Activated T-helper 2 cell treated with anti-CD3 and anti-CD28 coated beads, Interferon-gamma antibody, Interleukin-2, Interleukin-4, amounts not matched to agents 10 μg/mL and 5 μg/mL and 100 μg/mL, durations not matched to agents 14 hours and 24 hours and 36 hours (primary cell): ENCODE results near the gene USP24. TPM values are rescaled to one million over a fixed set of nuclear protein-coding genes. Genes with fewer than 3 reads are reported as not detected.

Experiments
- DNase-seq: peaks from one replicate; pipeline ENCODE4 v3.0.0; 2021; ENCODE audit warnings: low spot score
- H3K27ac Mint-ChIP-seq: one replicate; pipeline ENCODE4 v1.8.0; 2021; ENCODE audit warnings: mixed read lengths
- H3K27me3 Mint-ChIP-seq: one replicate; pipeline ENCODE4 v1.8.0; 2021; ENCODE audit warnings: low read depth, mixed read lengths
- H3K36me3 Mint-ChIP-seq: one replicate; pipeline ENCODE4 v1.8.0; 2021; ENCODE audit warnings: low read depth, mixed read lengths
- H3K4me1 Mint-ChIP-seq: one replicate; pipeline ENCODE4 v1.8.0; 2021; ENCODE audit warnings: low read depth, mixed read lengths
- H3K4me3 Mint-ChIP-seq: one replicate; pipeline ENCODE4 v1.8.0; 2021; ENCODE audit warnings: low read depth, mild to moderate bottlenecking, moderate library complexity, mixed read lengths
- H3K9me3 Mint-ChIP-seq: one replicate; pipeline ENCODE4 v1.8.0; 2021; ENCODE audit warnings: mixed read lengths
- intact Hi-C: fragments of 100-400 bp; cut with micrococcal nuclease; formaldehyde crosslinking; loops from one replicate; pipeline ENCODE4 v1.15.1; 2023
- total RNA-seq: library from RNA; stranded (reverse); gene quantifications from 2 replicates; pipeline ENCODE4 v1.2.3, GENCODE V29; 2022

The USP24 gene
- total RNA-seq, 1 donor from 2014 or later = 42.6 TPM

DNA sequence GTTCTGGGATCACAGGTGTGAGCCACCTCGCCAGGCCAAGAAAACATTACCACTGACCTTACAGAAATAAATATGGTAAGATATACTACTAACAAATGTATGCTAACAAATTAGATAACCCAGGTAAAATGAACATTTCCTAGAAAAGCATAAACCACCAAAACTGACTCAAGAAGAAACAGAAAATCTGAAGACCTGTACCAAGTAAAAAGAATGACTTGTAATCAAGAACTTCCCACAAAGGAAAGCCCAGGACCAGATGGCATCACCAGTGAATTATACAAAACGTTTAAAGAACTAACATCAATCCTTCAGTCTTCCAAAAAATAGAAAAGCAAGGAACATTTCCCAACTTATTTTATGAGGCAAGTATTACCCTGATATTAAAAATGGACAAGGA, 29.3 kb downstream of the USP24 start:
- no peak overlapping the region for H3K4me3 Mint-ChIP-seq
- no peaks in the 10 kb centered on the region for H3K27me3 Mint-ChIP-seq
- intact Hi-C loops = no loop called here
- peaks cover 45% of the 10 kb centered on the region for H3K9me3 Mint-ChIP-seq
- peaks cover 27% of the 10 kb centered on the region for H3K4me1 Mint-ChIP-seq
- peak overlapping the region; percentile 21 for H3K27ac Mint-ChIP-seq
- no peak for DNase-seq
- peaks cover 63% of the 10 kb centered on the region for H3K36me3 Mint-ChIP-seq

DNA sequence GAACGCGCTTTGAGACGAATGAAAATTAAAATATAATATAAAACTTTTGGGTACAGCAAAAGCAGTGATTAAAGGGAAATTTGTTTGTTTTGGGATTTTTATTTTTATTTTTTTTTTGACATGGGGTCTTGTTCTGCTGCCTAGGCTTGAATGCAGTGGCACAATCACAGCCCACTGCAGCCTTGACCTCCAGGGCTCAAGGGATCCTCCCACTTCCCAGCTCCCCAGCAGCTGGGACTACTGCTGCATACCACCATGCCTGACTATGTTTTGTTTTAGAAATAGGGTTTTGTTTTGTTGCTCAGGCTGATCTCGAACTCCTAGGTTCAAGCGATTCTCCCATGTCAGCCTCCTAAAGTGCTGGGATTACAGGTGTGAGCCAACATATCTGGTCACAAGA, 30.3 kb downstream of the USP24 start:
- intact Hi-C loops = no loop called here
- no peak overlapping the region for H3K4me3 Mint-ChIP-seq
- peaks cover 35% of the 10 kb centered on the region for H3K4me1 Mint-ChIP-seq
- H3K27ac Mint-ChIP-seq = no peak overlapping the region
- H3K27me3 Mint-ChIP-seq = no peaks in the 10 kb centered on the region
- no peak for DNase-seq
- H3K36me3 Mint-ChIP-seq = peaks cover 63% of the 10 kb centered on the region
- H3K9me3 Mint-ChIP-seq = peaks cover 45% of the 10 kb centered on the region

GRCh38 chr1:55181666-55182065, 33.5 kb downstream of the USP24 start:
- peaks cover 62% of the 10 kb centered on the region for H3K36me3 Mint-ChIP-seq
- H3K27me3 Mint-ChIP-seq = no peaks in the 10 kb centered on the region
- peaks cover 30% of the 10 kb centered on the region for H3K4me1 Mint-ChIP-seq
- DNase-seq = no peak
- no peak overlapping the region for H3K4me3 Mint-ChIP-seq
- peaks cover 35% of the 10 kb centered on the region for H3K9me3 Mint-ChIP-seq
- H3K27ac Mint-ChIP-seq = no peak overlapping the region
- intact Hi-C loops = no loop called here

DNA sequence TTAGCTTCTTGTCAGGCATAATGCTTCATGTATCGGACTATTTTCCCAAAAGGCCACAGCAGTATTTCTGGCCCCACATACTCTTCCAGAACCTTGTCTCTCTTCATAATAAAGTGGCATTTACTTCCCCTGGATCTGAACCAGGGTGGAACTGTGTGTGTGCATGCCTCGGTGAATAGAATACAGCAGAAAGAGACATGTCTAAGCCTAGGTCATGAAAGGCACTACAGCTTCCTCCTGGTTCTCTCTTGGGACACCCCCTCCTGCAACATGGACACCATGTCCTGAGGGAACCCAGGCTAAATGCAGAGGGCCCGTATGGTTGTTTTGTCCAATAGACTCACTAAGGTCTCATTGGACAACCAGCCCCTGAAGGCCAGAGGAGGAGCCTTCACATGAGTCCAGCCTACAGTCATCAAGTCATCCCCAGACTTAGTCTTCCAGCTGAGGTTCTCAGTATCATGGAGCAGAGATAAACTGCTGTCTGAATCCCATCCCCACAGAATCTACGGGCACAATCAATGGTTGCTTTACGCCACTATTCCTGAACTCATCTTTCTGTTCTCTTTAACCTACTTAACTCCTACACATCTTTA, 35.0 kb downstream of the USP24 start:
- Mint-ChIP-seq H3K9me3 (peaks cover 21% of the 10 kb centered on the region), H3K27ac (no peak overlapping the region), H3K27me3 (no peaks in the 10 kb centered on the region), H3K4me1 (peaks cover 20% of the 10 kb centered on the region), H3K4me3 (no peak overlapping the region), H3K36me3 (peaks cover 51% of the 10 kb centered on the region)
- DNase-seq = no peak
- intact Hi-C loops = no loop called here

DNA sequence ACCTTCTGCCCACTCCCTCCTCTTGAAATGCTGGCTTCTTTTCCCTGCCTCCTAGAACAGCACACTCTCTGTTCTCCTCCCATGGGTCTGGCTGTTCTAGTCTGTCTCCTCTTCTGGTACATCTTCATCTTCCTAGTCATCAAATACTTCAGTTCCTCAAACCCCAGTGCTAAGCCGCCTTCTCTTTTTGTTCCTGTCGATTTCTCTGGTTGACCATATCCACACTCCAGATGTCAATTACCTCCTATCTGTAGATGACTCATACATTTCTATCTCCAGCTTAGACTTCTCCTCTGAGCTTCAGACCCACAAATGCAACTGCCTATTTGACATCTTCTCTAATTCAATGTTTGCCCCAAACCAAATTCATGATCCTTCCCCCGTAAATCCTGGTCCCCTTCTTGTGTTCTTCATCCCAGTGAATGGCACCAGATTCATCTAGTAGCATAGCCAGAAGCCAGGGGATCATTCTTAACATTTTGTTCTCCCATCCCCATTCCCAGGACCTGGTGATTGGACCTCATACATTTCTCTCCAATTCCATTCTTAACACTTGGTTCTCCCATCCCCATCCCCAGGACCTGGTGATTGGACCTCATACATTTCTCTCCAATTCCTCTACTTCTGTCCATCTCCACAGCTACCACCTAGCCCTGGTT, 35.9 kb downstream of the USP24 start:
- H3K36me3 Mint-ChIP-seq = peaks cover 43% of the 10 kb centered on the region
- no peak for DNase-seq
- peaks cover 20% of the 10 kb centered on the region for H3K4me1 Mint-ChIP-seq
- H3K27me3 Mint-ChIP-seq = no peaks in the 10 kb centered on the region
- H3K27ac Mint-ChIP-seq = no peak overlapping the region
- no peak overlapping the region for H3K4me3 Mint-ChIP-seq
- peaks cover 13% of the 10 kb centered on the region for H3K9me3 Mint-ChIP-seq
- intact Hi-C loops = no loop called here

DNA sequence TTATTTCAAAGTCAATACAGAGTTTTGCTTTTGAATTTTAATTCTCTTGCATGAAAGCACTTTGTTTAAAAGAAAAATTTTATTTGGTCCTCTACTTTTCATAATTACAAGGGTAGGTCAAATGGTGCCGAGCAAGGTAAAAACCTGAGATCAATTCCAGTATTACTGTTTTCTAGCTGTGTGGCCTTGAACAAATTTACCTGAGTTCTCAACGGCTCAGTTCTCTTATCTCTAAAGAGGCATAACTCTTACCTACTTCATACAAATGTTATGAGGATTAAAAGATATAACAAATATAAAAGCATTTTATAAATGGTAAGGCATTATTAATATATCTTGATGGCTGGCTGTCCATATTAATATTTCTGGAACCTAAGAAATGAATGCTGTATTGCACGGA, 42.5 kb downstream of the USP24 start:
- DNase-seq = no peak
- peaks cover 47% of the 10 kb centered on the region for H3K36me3 Mint-ChIP-seq
- no peak overlapping the region for H3K4me3 Mint-ChIP-seq
- H3K27ac Mint-ChIP-seq = no peak overlapping the region
- intact Hi-C loops = no loop called here
- no peaks in the 10 kb centered on the region for H3K9me3 Mint-ChIP-seq
- no peaks in the 10 kb centered on the region for H3K27me3 Mint-ChIP-seq
- H3K4me1 Mint-ChIP-seq = peaks cover 12% of the 10 kb centered on the region

DNA sequence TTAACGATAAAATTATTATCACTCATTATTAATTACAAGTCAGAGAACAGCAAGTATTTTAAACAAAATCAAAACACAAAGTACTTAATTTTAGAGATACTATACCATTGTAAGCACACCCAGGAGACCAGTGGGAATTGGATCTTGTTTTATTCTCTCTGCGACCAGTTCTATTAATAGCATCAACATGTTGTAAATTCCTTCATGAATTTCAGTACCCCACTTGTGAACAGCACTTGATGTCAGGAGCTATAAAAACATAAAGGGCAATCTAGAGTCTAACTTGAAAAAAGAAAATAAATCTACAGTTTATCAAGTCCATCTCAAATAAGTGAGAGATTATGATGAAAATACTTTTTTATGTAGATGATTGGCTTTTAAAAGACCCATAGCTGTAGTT, 42.9 kb downstream of the USP24 start:
- Mint-ChIP-seq H3K36me3 (peaks cover 51% of the 10 kb centered on the region), H3K27me3 (no peaks in the 10 kb centered on the region), H3K27ac (no peak overlapping the region), H3K4me1 (peaks cover 13% of the 10 kb centered on the region), H3K4me3 (no peak overlapping the region), H3K9me3 (no peaks in the 10 kb centered on the region)
- intact Hi-C loops = no loop called here
- DNase-seq = no peak

- no peaks in the 10 kb centered on the region for H3K9me3 Mint-ChIP-seq
- no peak overlapping the region for H3K27ac Mint-ChIP-seq
These were observed 43.5 kb downstream of the USP24 start for GRCh38 chr1:55171694-55172093.

GRCh38 chr1:55170426-55170825, 44.7 kb downstream of the USP24 start:
- H3K4me1 Mint-ChIP-seq = peaks cover 13% of the 10 kb centered on the region
- no peaks in the 10 kb centered on the region for H3K27me3 Mint-ChIP-seq
- peaks cover 53% of the 10 kb centered on the region for H3K36me3 Mint-ChIP-seq
- DNase-seq = no peak
- no peaks in the 10 kb centered on the region for H3K9me3 Mint-ChIP-seq
- no peak overlapping the region for H3K4me3 Mint-ChIP-seq
- intact Hi-C loops = no loop called here
- H3K27ac Mint-ChIP-seq = no peak overlapping the region

More at GRCh38 chr1:55171694-55172093, 43.5 kb downstream of the USP24 start:
- Mint-ChIP-seq H3K4me1 (peaks cover 13% of the 10 kb centered on the region), H3K27me3 (no peaks in the 10 kb centered on the region), H3K36me3 (peaks cover 52% of the 10 kb centered on the region), H3K4me3 (no peak overlapping the region)
- intact Hi-C loops = no loop called here
- no peak for DNase-seq

DNA sequence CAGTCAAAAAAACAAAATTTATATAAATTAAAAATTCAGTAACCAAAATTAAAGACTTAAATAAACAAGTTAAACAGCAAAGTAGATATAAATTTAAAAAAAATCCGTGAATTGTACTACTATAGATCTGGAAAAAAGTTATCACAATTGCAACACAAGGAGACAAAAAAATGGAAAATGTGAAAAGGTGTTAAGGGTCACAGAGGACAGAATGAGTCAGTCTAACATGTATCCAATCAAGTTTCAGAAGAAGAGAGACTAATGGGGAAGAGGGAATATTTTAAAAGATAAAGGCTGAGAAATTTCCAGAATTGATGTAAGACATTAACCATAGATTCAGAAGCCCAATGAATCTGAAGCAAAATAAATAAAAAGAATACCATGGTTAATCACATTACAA, 46.0 kb downstream of the USP24 start:
- Mint-ChIP-seq H3K27me3 (no peaks in the 10 kb centered on the region), H3K9me3 (no peaks in the 10 kb centered on the region), H3K4me3 (no peak overlapping the region), H3K27ac (peak overlapping the region; percentile 10), H3K36me3 (peaks cover 66% of the 10 kb centered on the region), H3K4me1 (peaks cover 23% of the 10 kb centered on the region)
- intact Hi-C loops = loop anchor here (5.0 kb wide), 1 partner anchor 43 kb away; no protein-coding TSS in a partner anchor
- no peak for DNase-seq

DNA sequence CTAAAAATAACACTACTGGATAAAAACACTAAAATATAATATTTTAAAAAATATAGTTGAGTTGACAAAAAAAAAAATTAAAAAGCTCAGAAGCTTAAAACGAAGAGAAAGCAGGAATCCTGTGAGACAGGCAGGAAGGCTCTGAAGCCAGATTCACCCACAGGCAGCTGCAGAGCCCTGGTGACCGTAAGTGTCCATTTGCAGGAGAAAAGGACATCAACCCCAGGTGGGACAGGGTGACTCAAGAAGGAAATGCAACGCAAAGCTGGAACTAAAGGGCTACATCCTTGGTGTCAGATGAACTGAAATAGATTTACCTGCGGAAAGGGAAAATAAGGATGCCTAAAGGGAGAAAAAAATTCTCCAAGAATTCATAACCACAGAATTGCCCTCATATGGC, 46.8 kb downstream of the USP24 start:
- no peak for DNase-seq
- intact Hi-C loops = loop anchor here (5.0 kb wide), 1 partner anchor 44 kb away; no protein-coding TSS in a partner anchor
- H3K4me1 Mint-ChIP-seq = peaks cover 26% of the 10 kb centered on the region
- no peak overlapping the region for H3K27ac Mint-ChIP-seq
- no peaks in the 10 kb centered on the region for H3K27me3 Mint-ChIP-seq
- peaks cover 66% of the 10 kb centered on the region for H3K36me3 Mint-ChIP-seq
- no peaks in the 10 kb centered on the region for H3K9me3 Mint-ChIP-seq
- H3K4me3 Mint-ChIP-seq = no peak overlapping the region

GRCh38 chr1:55167224-55167871, 47.8 kb downstream of the USP24 start:
- Mint-ChIP-seq H3K4me3 (no peak overlapping the region), H3K27ac (no peak overlapping the region), H3K27me3 (no peaks in the 10 kb centered on the region), H3K4me1 (peaks cover 26% of the 10 kb centered on the region), H3K36me3 (peaks cover 66% of the 10 kb centered on the region), H3K9me3 (no peaks in the 10 kb centered on the region)
- no peak for DNase-seq
- intact Hi-C loops = loop anchor here (5.0 kb wide), 1 partner anchor 45 kb away; no protein-coding TSS in a partner anchor

GRCh38 chr1:55164906-55165305, 50.3 kb downstream of the USP24 start:
- DNase-seq = no peak
- Mint-ChIP-seq H3K4me3 (no peak overlapping the region), H3K36me3 (peaks cover 65% of the 10 kb centered on the region)

More at GRCh38 chr1:55164906-55165305, 50.3 kb downstream of the USP24 start:
- Mint-ChIP-seq H3K9me3 (no peaks in the 10 kb centered on the region), H3K27ac (peak overlapping the region; percentile 40), H3K4me1 (peaks cover 26% of the 10 kb centered on the region), H3K27me3 (no peaks in the 10 kb centered on the region)
- intact Hi-C loops = loop anchor here (5.0 kb wide), 1 partner anchor 47 kb away; no protein-coding TSS in a partner anchor
